Uterus (tissue), 4 donors: Measurements from ENCODE around the gene SLC39A10. TPM values are rescaled to one million over a fixed set of nuclear protein-coding genes. Genes with fewer than 3 reads are reported as not detected.
"Not testable (repeated sequence)": the region's sequence is repeated elsewhere in the genome, so short reads cannot be mapped to it uniquely, and the experiment has no call there.

Experiments used
- DNase-seq, 2 donors: peaks; one replicate each; pipeline ENCODE4 v3.0.0-alpha.2; 2019 to 2020
- H3K27ac ChIP-seq, 2 donors: fragments of 200-600 bp; sonication (generic); 1 replicate in 1 of 2; 2 replicates in 1 of 2; pipeline ENCODE4 v1.5.1; 2016 to 2018
- H3K27me3 ChIP-seq, 2 donors: fragments of 200-600 bp; sonication (generic); one replicate each; pipeline ENCODE4 v1.5.1; 2018 to 2019; ENCODE audit warnings: control low read depth in 1 of 2
- H3K36me3 ChIP-seq, 2 donors: fragments of 200-600 bp; sonication (generic); one replicate each; pipeline ENCODE4 v1.5.1; 2019; ENCODE audit warnings: control low read depth in 1 of 2
- H3K4me1 ChIP-seq, 2 donors: fragments of 200-600 bp; sonication (generic); one replicate each; pipeline ENCODE4 v1.5.1; 2018 to 2019; ENCODE audit warnings: control low read depth in 1 of 2
- H3K4me3 ChIP-seq, 2 donors: fragments of 200-600 bp; sonication (generic); 1 replicate in 1 of 2; 2 replicates in 1 of 2; pipeline ENCODE4 v1.5.1; 2018 to 2019; ENCODE audit warnings: mild to moderate bottlenecking in 1 of 2
- H3K9me3 ChIP-seq, 2 donors: fragments of 200-600 bp; sonication (generic); one replicate each; pipeline ENCODE4 v1.5.1; 2019; ENCODE audit warnings: control low read depth in 1 of 2
- POLR2A ChIP-seq, 2 donors: fragments of 450-650 bp; IDR thresholded peaks; one replicate each; pipeline ENCODE4 v1.6.1; 2016; ENCODE audit warnings: antibody characterized with exemption in 2 of 2, mild to moderate bottlenecking in 1 of 2, moderate library complexity in 1 of 2
- intact Hi-C: fragments of 100-400 bp; cut with DNase I; formaldehyde crosslinking; loops from one replicate; pipeline ENCODE4 v1.15.1; 2023; ENCODE audit warnings: low total_unique reads
- total RNA-seq, 4 donors: library from RNA; depleted of rRNA in 3 of 4; stranded (reverse); fragments of >200 nt in 3 of 4; gene quantifications; one replicate each; pipeline versions ENCODE4 v1.1.0 to v1.2.4, GENCODE V29; 2014 to 2023
- TF ChIP-seq, protein P1 (sequence below), 4 experiments: fragments of 200-600 bp in 2 of 4; fragments of 450-650 bp in 2 of 4; sonication (generic) in 2 of 4; IDR thresholded peaks; one replicate each; pipeline ENCODE4 v1.5.1; 2016 to 2019; ENCODE audit warnings: antibody characterized with exemption in 4 of 4, mild to moderate bottlenecking in 2 of 4, moderate library complexity in 1 of 4
- donor health status: DM: yes; HTN: yes; CAD: no.

The SLC39A10 gene
- total RNA-seq, 4 donors from 2014 or later = 13.1 to 93.5 (median 31.4) TPM

DNA sequence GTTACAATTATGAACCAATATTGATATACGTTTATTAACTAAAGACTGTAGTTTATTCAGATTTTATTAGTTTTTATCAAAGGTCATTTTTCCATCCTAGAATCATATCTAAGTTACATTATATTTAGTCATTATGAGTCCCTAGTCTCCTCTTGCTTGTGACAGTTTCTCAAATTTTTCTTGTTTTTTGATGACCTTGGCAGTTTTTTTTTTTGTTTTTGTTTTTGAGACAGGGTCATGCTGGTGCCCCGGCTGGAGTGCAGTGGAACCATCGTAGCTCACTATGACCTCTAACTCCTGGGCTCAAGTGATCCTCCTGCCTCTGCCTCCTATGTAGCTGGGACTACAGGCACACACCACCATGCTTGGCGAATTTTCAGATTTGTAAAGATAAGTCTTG is 18.3 kb upstream of the SLC39A10 start:
- Histone ChIP-seq H3K27ac (no peak overlapping the region), H3K36me3 (no peaks in the 10 kb centered on the region), H3K9me3 (no peaks in the 10 kb centered on the region), H3K4me3 (no peak overlapping the region), H3K4me1 (no peaks in the 10 kb centered on the region), H3K27me3 (no peaks in the 10 kb centered on the region)
- DNase-seq = no peak
- intact Hi-C loops = no loop called here
- TF ChIP-seq, protein P1, sequence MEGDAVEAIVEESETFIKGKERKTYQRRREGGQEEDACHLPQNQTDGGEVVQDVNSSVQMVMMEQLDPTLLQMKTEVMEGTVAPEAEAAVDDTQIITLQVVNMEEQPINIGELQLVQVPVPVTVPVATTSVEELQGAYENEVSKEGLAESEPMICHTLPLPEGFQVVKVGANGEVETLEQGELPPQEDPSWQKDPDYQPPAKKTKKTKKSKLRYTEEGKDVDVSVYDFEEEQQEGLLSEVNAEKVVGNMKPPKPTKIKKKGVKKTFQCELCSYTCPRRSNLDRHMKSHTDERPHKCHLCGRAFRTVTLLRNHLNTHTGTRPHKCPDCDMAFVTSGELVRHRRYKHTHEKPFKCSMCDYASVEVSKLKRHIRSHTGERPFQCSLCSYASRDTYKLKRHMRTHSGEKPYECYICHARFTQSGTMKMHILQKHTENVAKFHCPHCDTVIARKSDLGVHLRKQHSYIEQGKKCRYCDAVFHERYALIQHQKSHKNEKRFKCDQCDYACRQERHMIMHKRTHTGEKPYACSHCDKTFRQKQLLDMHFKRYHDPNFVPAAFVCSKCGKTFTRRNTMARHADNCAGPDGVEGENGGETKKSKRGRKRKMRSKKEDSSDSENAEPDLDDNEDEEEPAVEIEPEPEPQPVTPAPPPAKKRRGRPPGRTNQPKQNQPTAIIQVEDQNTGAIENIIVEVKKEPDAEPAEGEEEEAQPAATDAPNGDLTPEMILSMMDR (IDR thresholded peaks at IDR 0.05) = no peak
- TF ChIP-seq POLR2A (IDR thresholded peaks at IDR 0.05) = no peak

DNA sequence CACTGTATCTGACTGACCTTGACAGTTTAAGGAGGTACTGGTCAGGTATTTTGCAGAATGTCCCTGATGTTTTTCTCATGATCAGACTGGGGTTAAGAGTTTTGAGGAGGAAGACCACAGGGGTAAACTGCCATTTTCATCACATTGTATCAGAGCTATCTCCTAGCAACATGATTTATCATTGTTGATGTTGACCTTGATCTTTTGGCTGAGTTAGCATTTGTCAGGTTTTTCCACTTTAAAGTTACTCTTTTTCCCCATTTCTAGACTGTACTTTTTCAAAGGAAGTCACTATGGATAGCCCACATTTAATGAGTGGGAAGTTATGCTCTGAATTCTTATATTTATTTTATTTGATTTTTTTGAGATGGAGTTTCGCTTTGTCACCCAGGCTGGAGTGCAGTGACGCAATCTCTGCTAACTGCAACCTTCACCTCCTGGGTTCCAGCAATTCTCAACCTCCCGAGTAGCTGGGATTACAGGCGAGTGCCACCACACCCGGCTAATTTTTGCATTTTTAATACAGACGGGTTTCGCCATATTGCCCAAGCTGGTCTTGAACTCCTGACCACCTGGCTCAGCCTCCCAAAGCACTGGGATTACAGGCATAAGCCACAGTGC is 17.7 kb upstream of the SLC39A10 start:
- Histone ChIP-seq H3K9me3 (no peaks in the 10 kb centered on the region), H3K4me1 (no peaks in the 10 kb centered on the region), H3K27me3 (no peaks in the 10 kb centered on the region), H3K36me3 (no peaks in the 10 kb centered on the region), H3K27ac (no peak overlapping the region), H3K4me3 (no peak overlapping the region)
- no peak for TF ChIP-seq POLR2A (IDR thresholded peaks at IDR 0.05)
- TF ChIP-seq, protein P1 (IDR thresholded peaks at IDR 0.05) = no peak
- intact Hi-C loops = no loop called here
- no peak for DNase-seq

DNA sequence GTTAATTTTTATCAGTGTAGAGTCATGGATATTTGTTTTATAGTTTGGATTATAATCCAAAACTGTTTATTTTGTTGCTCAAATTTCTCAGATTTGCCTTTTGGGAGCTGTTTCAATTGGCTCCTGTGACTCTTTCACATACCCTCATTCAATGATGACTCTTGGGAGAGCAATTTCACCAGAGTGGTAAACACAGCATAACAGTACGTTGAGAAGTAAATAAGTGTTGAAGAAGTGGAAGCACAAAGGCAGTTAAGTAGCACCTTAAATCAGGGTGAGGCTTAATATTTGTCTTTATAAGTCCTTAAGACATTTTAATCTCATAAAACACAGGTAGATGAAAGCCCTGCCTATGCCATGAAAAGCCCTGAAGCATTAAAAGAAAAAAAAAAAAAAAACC is 17.1 kb upstream of the SLC39A10 start:
- no peak for TF ChIP-seq POLR2A (IDR thresholded peaks at IDR 0.05)
- TF ChIP-seq, protein P1 (IDR thresholded peaks at IDR 0.05) = no peak

DNA sequence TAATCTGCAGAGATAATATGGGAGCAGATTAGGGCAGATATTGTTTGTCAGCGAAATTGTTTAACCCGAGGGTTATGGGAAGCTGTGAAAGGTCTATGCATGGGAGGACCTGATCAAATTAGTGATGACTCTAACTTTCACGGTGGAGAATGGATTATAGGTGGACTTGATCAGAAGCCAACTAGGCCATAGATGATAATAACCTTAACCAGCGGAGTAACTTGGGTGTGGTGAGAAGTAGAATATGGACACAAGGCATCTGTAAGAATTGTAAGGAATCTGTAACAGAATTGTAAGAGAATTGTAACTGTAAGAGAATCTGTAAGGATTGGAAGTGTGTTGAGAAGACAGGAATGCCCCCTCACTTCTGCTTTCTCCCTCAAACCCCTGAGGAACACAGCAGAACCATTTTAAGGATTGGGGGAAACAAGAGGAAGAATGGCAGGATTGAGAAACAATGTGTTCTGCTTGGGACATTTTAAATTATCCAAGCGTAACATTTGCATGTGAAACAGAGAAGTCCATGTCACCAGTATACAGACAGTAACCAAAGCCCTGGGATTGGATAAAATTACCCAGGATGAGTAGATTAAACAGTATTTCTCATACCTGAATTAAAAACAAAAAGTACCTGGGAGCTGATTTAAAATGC is 14.9 kb upstream of the SLC39A10 start:
- no peak for DNase-seq
- no peaks in the 10 kb centered on the region for H3K36me3 ChIP-seq
- no peaks in the 10 kb centered on the region for H3K27me3 ChIP-seq
- no peak for TF ChIP-seq POLR2A (IDR thresholded peaks at IDR 0.05)
- TF ChIP-seq, protein P1 (IDR thresholded peaks at IDR 0.05) = no peak
- H3K27ac ChIP-seq = no peak overlapping the region
- no peak overlapping the region for H3K4me3 ChIP-seq
- intact Hi-C loops = no loop called here
- H3K9me3 ChIP-seq = no peaks in the 10 kb centered on the region
- H3K4me1 ChIP-seq = no peaks in the 10 kb centered on the region

More for the DNA sequence above, 17.1 kb upstream of the SLC39A10 start:
- Histone ChIP-seq H3K4me3 (no peak overlapping the region), H3K27me3 (no peaks in the 10 kb centered on the region), H3K4me1 (no peaks in the 10 kb centered on the region), H3K27ac (no peak overlapping the region), H3K9me3 (no peaks in the 10 kb centered on the region), H3K36me3 (no peaks in the 10 kb centered on the region)
- DNase-seq = no peak
- intact Hi-C loops = no loop called here

DNA sequence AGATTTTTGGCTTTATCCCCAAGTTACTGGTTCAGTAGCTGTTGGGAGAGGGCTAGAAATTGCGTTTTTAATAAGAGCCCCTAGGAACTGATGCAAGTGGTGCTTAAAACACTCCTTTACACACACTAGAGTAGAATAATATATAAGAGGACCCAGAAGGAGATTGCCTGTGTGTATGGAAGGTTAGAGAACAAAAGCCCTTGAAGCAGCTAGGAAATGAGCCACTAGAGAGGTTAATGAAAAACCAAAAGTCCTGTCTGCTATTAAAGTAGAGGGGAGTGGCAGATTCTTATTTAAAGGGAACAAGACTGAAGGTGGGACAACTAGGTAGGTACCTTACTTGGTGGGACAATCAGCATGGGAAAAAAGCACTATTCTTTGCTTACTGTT is 14.4 kb upstream of the SLC39A10 start:
- H3K4me3 ChIP-seq = no peak overlapping the region
- H3K27me3 ChIP-seq = no peaks in the 10 kb centered on the region
- no peaks in the 10 kb centered on the region for H3K9me3 ChIP-seq
- no peaks in the 10 kb centered on the region for H3K36me3 ChIP-seq
- no peaks in the 10 kb centered on the region for H3K4me1 ChIP-seq
- intact Hi-C loops = no loop called here
- no peak overlapping the region for H3K27ac ChIP-seq
- DNase-seq = no peak
- TF ChIP-seq POLR2A (IDR thresholded peaks at IDR 0.05) = no peak

DNA sequence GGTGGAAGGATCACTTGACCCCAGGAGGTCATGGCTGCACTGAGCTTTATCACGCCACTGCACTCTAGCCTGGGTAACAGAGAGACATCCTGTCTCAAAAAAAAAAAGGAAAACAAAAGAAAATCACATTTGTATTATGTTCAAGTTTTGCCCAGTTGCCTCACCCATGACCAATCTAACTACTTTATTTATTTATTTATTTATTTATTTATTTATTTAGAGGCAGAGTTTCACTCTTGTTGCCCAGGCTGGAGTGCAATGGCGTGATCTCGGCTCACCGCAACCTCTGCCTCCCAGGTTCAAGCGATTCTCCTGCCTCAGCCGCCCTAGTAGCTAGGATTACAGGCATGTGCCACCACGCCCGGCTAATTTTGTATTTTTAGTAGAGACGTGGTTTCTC is 12.3 kb upstream of the SLC39A10 start:
- DNase-seq, H3K4me1 ChIP-seq, H3K27me3 ChIP-seq, H3K4me3 ChIP-seq, H3K27ac ChIP-seq, intact Hi-C loops, H3K36me3 ChIP-seq, H3K9me3 ChIP-seq: not testable (repeated sequence)
